ENCODE data around the gene ST7. TPM values are rescaled to one million over a fixed set of nuclear protein-coding genes. Genes with fewer than 3 reads are reported as not detected.

ST7 gene
- total RNA-seq, 1 donor from 2014 or later = 8.3 TPM

DNA sequence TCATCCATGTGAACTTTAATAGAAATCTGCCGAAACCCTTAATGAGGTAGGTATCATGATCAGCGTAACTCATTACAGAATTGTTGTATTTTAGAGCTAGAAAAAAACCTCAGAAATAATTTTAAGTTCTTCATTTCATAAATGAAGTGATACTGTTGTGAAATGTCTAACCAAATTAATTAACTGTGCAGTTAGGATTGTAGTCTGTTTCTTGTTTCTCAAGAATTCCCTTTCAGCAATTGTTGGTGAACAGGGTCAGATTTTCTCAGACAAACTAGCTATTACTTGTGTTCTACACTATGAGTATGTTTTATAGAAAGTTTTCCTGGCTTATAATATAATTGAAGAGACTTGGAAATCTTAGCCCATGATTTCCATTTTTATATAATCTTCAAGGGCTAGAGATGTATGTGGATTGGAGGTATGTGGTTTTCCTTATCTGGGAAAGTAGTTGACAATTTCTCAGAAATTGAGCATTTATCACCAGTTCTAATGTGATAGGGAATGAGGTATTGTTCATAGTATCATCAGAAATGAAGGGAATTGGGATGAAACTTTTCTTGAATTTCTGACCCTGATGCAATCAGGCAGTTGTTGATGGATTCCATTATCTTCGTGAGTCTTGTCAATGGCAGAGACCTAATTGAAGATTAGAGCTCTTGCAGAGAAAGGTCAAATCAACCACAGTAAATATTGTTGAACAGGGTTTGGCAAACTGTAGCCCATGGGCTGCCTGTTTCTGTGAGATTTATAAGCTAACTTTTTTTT is 55.0 kb downstream of the ST7 start:
- peaks cover 44% of the 10 kb centered on the region for H3K4me1 Mint-ChIP-seq
- ATAC-seq (ENCODE audit: low read depth) (no peak), DNase-seq (no peak)
- H3K27ac Mint-ChIP-seq = no peak overlapping the region
- peaks cover 3% of the 10 kb centered on the region for H3K27me3 Mint-ChIP-seq
- H3K36me3 Mint-ChIP-seq (ENCODE audit: low read depth) = no peaks in the 10 kb centered on the region
- no peaks in the 10 kb centered on the region for H3K9me3 Mint-ChIP-seq
- H3K4me3 Mint-ChIP-seq = no peak overlapping the region
- ChIA-PET POLR2A (interaction anchor here (1.1 kb wide), 1 partner anchor 9 kb away, joined by 6 read pairs; no protein-coding TSS in a partner anchor), CTCF (interaction anchor here (1.2 to 2.3 kb wide), 3 partner anchors 20 to 23 kb away, joined by 3 to 7 read pairs (median 4); no protein-coding TSS in a partner anchor)
- intact Hi-C loops (cut with micrococcal nuclease) = no loop called here
- no peak for TF ChIP-seq CTCF (IDR thresholded peaks at IDR 0.05)

DNA sequence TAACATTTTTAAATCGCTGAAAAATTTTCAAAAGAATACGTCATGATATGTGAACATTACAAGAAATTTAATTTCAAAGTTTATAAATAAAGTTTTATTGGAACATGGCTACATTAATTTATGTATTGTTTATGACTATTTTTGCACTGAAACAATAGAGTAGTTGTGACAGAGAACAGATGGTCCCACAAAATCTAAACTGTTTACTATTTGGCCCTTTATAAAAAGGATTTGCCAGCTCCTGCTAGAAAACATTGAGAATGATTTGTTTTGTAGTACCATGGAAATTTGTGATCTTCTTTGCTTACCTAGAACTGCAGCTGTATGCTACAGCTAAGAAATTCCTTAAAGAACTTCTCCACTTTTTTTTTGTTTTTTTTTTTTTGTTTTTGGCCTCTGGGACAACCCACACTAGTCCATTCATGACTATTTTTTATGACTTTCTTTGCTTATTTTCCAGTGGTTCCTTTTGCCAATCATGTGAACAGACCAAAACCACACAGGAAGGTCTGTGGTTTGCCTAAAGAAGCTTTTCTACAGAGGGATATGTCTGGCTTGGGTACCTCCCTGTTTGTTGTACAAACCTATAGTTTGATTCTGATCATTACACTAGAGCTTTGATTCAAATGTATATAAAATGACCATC is 55.7 kb downstream of the ST7 start:
- Mint-ChIP-seq H3K9me3 (no peaks in the 10 kb centered on the region), H3K27ac (no peak overlapping the region), H3K36me3 (ENCODE audit: low read depth) (no peaks in the 10 kb centered on the region), H3K27me3 (peaks cover 3% of the 10 kb centered on the region), H3K4me3 (no peak overlapping the region), H3K4me1 (peaks cover 44% of the 10 kb centered on the region)
- ChIA-PET POLR2A (interaction anchor here (1.1 kb wide), 1 partner anchor 9 kb away, joined by 6 read pairs; no protein-coding TSS in a partner anchor), CTCF (interaction anchor here (1.4 to 2.3 kb wide), 2 partner anchors 21 to 24 kb away, joined by 3 to 7 read pairs; no protein-coding TSS in a partner anchor)
- intact Hi-C loops (cut with micrococcal nuclease) = no loop called here
- ATAC-seq (ENCODE audit: low read depth) (no peak), DNase-seq (no peak)
- no peak for TF ChIP-seq CTCF (IDR thresholded peaks at IDR 0.05)

- Mint-ChIP-seq H3K27ac (peak overlapping the region; percentile 64), H3K27me3 (peaks cover 3% of the 10 kb centered on the region), H3K4me1 (peaks cover 48% of the 10 kb centered on the region), H3K4me3 (peak overlapping the region; percentile 55), H3K9me3 (no peaks in the 10 kb centered on the region), H3K36me3 (ENCODE audit: low read depth) (no peaks in the 10 kb centered on the region)
- intact Hi-C loops (cut with micrococcal nuclease) = loop anchor here (10.0 kb wide), 1 partner anchor 845 kb away; no protein-coding TSS in a partner anchor
- ChIA-PET POLR2A (interaction anchor here (2.7 kb wide), 1 partner anchor 56 kb away, joined by 16 read pairs; the partner anchor contains the start of gene ST7), CTCF (interaction anchor here (0.8 to 4.5 kb wide), 3 partner anchors 21 to 118 kb away, joined by 3 to 39 read pairs (median 3); no protein-coding TSS in a partner anchor)
- DNase-seq (no peak), ATAC-seq (ENCODE audit: low read depth) (no peak)
- no peak for TF ChIP-seq CTCF (IDR thresholded peaks at IDR 0.05)
These were observed 56.5 kb downstream of the ST7 start for GRCh38 chr7:117009705-117010361.

DNA sequence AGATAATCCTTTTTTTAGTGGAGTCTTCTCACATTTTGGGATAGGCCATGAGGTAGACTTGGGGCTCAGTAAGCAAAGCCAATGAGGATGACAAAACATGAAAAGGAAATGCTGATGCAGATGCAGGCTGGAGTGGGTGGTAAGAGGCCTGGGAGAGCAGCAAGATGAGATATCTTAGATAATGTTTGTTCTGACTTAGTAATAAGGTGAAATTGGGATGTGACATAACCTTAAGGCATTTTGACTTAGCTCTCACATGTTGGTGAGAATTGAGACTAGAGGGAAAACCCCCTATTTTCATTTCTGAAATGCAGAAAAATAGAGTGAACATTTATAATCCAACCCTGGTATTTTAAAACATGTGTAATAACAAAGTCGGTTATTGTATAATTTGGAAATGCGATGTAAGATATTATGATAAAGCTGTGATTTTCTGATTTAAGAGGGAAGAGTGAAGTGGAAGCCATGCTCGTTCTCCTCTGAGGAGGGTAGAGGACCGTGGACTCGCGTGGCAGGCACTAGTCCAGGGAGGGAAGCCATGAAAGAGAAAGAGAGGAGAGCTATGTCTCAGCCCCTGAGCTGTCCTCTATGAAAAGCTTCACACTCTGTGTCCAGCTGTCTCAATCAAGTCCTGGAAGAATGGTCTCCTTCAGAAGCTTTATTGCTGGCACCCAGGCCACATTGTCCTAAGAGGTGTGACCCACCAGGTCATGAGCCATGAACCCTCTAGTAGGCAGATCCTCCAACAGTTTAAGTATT is 57.3 kb downstream of the ST7 start:
- intact Hi-C loops (cut with micrococcal nuclease) = loop anchor here (10.0 kb wide), 1 partner anchor 846 kb away; no protein-coding TSS in a partner anchor
- H3K36me3 Mint-ChIP-seq (ENCODE audit: low read depth) = no peaks in the 10 kb centered on the region
- peak; percentile 35 for ATAC-seq (ENCODE audit: low read depth)
- ChIA-PET CTCF (interaction anchor here (0.8 to 4.5 kb wide), 3 partner anchors 21 to 117 kb away, joined by 3 to 39 read pairs (median 3); no protein-coding TSS in a partner anchor), POLR2A (interaction anchor here (0.5 to 2.7 kb wide), 3 partner anchors 57 to 850 kb away, joined by 3 to 16 read pairs (median 5); partner anchors contain the start of gene ST7)
- no peak for TF ChIP-seq CTCF (IDR thresholded peaks at IDR 0.05)
- peak overlapping the region; percentile 64 for H3K27ac Mint-ChIP-seq
- H3K4me3 Mint-ChIP-seq = peak overlapping the region; percentile 55
- DNase-seq = no peak
- peaks cover 3% of the 10 kb centered on the region for H3K27me3 Mint-ChIP-seq
- no peaks in the 10 kb centered on the region for H3K9me3 Mint-ChIP-seq
- peaks cover 55% of the 10 kb centered on the region for H3K4me1 Mint-ChIP-seq
